H1 (cell line): ENCODE results near the gene UBL4B.

Experiments
- BACH1 ChIP-seq: IDR thresholded peaks from 2 replicates; pipeline ENCODE4 v1.6.1; 2012; ENCODE audit warnings: low read length, improper control_type of control experiment
- CBX5 ChIP-seq: fragments of 300-800, 300-1000 bp; sonication (generic); IDR thresholded peaks from 2 replicates; pipeline ENCODE4 v1.7.1; 2016; ENCODE audit warnings: antibody characterized with exemption, low read length, low read depth
- EZH2 ChIP-seq: fragments of 200-600 bp; sonication (generic); IDR thresholded peaks from 2 replicates; pipeline ENCODE4 v1.7.1; 2012; ENCODE audit warnings: low read depth, mild to moderate bottlenecking, moderate library complexity, low read length, inconsistent platforms; ENCODE audit not compliant: severe bottlenecking
- JUN ChIP-seq: IDR thresholded peaks from 2 replicates; pipeline ENCODE4 v1.6.1; 2011; ENCODE audit warnings: low read depth, mild to moderate bottlenecking, improper control_type of control experiment, low read length
- POLR2A ChIP-seq, 2 experiments: IDR thresholded peaks; 1 replicate in 1 of 2; 2 replicates in 1 of 2; pipeline ENCODE4 v1.6.1; 2011; ENCODE audit warnings: low read depth in 2 of 2, low read length in 2 of 2, mild to moderate bottlenecking in 2 of 2; ENCODE audit errors: control extremely low read depth in 1 of 2
- POU5F1 ChIP-seq: IDR thresholded peaks from 2 replicates; pipeline ENCODE4 v1.6.1; 2011; ENCODE audit warnings: low read depth, mild to moderate bottlenecking, low read length, moderate library complexity
- RAD21 ChIP-seq, 2 experiments: IDR thresholded peaks in 1 of 2; conservative IDR thresholded peaks in 1 of 2; 2 replicates each; pipeline ENCODE4 v1.6.1; 2011; ENCODE audit warnings: low read depth in 2 of 2, low read length in 2 of 2, improper control_type of control experiment in 1 of 2, inconsistent platforms in 1 of 2, mild to moderate bottlenecking in 1 of 2, moderate library complexity in 1 of 2
- TCF12 ChIP-seq: IDR thresholded peaks from 2 replicates; pipeline ENCODE4 v1.6.1; 2011; ENCODE audit warnings: low read depth, mild to moderate bottlenecking, low read length
- TF ChIP-seq, protein P1 (sequence below), 3 experiments: IDR thresholded peaks; 1 replicate in 2 of 3; 2 replicates in 1 of 3; pipeline versions ENCODE4 v1.5.1 to v1.6.1; 2011; ENCODE audit warnings: low read length in 3 of 3, mild to moderate bottlenecking in 3 of 3, inconsistent platforms in 2 of 3, low read depth in 1 of 3, moderate library complexity in 1 of 3; ENCODE audit not compliant: insufficient read depth in 1 of 3; ENCODE audit errors: control extremely low read depth in 1 of 3
- TF ChIP-seq, protein P2 (sequence below): IDR thresholded peaks from 2 replicates; pipeline ENCODE4 v1.6.1; 2011; ENCODE audit warnings: low read length, improper control_type of control experiment

DNA sequence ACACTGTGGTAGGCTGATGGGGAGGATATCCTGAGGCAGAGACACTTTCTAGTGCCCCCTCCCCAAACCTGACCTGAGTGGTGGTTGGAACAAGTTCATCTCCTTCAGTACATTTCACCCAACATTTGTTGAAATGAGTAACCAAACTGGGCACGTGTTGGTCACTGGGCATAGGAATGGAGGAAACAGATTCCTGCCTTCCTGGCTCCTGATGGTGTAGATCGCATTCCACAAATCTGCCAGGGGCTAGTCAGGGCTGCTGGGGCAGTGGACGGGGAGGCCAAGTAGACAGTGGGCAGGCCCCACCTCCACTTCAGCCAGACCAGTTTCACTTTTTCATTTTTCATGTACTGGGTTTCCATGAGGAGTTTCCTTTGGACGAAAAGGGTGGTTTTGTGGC lies 25.3 kb upstream of the UBL4B start:
- no peak for TF ChIP-seq JUN
- no peak for TF ChIP-seq TCF12
- TF ChIP-seq EZH2 = no peak
- TF ChIP-seq, protein P1, sequence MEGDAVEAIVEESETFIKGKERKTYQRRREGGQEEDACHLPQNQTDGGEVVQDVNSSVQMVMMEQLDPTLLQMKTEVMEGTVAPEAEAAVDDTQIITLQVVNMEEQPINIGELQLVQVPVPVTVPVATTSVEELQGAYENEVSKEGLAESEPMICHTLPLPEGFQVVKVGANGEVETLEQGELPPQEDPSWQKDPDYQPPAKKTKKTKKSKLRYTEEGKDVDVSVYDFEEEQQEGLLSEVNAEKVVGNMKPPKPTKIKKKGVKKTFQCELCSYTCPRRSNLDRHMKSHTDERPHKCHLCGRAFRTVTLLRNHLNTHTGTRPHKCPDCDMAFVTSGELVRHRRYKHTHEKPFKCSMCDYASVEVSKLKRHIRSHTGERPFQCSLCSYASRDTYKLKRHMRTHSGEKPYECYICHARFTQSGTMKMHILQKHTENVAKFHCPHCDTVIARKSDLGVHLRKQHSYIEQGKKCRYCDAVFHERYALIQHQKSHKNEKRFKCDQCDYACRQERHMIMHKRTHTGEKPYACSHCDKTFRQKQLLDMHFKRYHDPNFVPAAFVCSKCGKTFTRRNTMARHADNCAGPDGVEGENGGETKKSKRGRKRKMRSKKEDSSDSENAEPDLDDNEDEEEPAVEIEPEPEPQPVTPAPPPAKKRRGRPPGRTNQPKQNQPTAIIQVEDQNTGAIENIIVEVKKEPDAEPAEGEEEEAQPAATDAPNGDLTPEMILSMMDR (IDR thresholded peaks at IDR 0.05; ENCODE audit: control extremely low read depth in 1 of 3, insufficient read depth in 1 of 3, low read depth in 1 of 3, low read length in 3 of 3) = no peak
- no peak for TF ChIP-seq CBX5
- TF ChIP-seq, protein P2, sequence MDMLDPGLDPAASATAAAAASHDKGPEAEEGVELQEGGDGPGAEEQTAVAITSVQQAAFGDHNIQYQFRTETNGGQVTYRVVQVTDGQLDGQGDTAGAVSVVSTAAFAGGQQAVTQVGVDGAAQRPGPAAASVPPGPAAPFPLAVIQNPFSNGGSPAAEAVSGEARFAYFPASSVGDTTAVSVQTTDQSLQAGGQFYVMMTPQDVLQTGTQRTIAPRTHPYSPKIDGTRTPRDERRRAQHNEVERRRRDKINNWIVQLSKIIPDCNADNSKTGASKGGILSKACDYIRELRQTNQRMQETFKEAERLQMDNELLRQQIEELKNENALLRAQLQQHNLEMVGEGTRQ = no peak
- no peak for TF ChIP-seq POLR2A (IDR thresholded peaks at IDR 0.05; ENCODE audit: control extremely low read depth in 1 of 2, low read depth in 2 of 2, low read length in 2 of 2)
- no peak for TF ChIP-seq POU5F1
- TF ChIP-seq BACH1 = no peak
- no peak for TF ChIP-seq RAD21 (IDR thresholded peaks at IDR 0.05 in 1 of 2, conservative IDR thresholded peaks at IDR 0.05 in 1 of 2; ENCODE audit: low read depth in 2 of 2, low read length in 2 of 2)
